Activated B cell treated with CpG ODN at 0.5 μM for 24 hours (primary cell): ENCODE measurements around the gene LBHD2. TPM values are rescaled to one million over a fixed set of nuclear protein-coding genes. Genes with fewer than 3 reads are reported as not detected.

Source experiments
- ATAC-seq: fragments of 200-7000 bp; cut with Tn5 transposase; one replicate; pipeline ENCODE4 v1.10.0; 2021; ENCODE audit warnings: low read depth, mild to moderate bottlenecking, moderate library complexity
- CTCF ChIA-PET: fragments of 350-600 bp; sonication (Branson Sonifier 250); formaldehyde crosslinking; loops from one replicate; lab custom pipeline; 2021; ENCODE audit warnings: antibody characterized with exemption; lab: Charles Lee
- POLR2A ChIA-PET: fragments of 350-600 bp; sonication (Branson Sonifier 250); formaldehyde crosslinking; loops from one replicate; lab custom pipeline; 2021; ENCODE audit warnings: antibody characterized with exemption; lab: Charles Lee
- DNase-seq: peaks from one replicate; pipeline ENCODE4 v3.0.0; 2022
- H3K27ac Mint-ChIP-seq: one replicate; pipeline ENCODE4 v1.8.0; 2020; ENCODE audit warnings: mixed read lengths
- H3K27me3 Mint-ChIP-seq: one replicate; pipeline ENCODE4 v1.8.0; 2021; ENCODE audit warnings: mixed read lengths
- H3K36me3 Mint-ChIP-seq: one replicate; pipeline ENCODE4 v1.8.0; 2021; ENCODE audit warnings: low read depth, mixed read lengths
- H3K4me1 Mint-ChIP-seq: one replicate; pipeline ENCODE4 v1.8.0; 2021; ENCODE audit warnings: mixed read lengths
- H3K4me3 Mint-ChIP-seq: one replicate; pipeline ENCODE4 v1.8.0; 2020; ENCODE audit warnings: mild to moderate bottlenecking, mixed read lengths
- H3K9me3 Mint-ChIP-seq: one replicate; pipeline ENCODE4 v1.8.0; 2020; ENCODE audit warnings: mixed read lengths
- CTCF ChIP-seq: fragments of 200-600 bp; IDR thresholded peaks from one replicate; pipeline ENCODE4 v1.8.0; 2022; ENCODE audit warnings: antibody characterized with exemption, mild to moderate bottlenecking
- intact Hi-C: fragments of 100-400 bp; cut with micrococcal nuclease; formaldehyde crosslinking; loops from one replicate; pipeline ENCODE4 v1.15.1; 2024
- total RNA-seq: library from RNA; stranded (reverse); gene quantifications from 2 replicates; pipeline ENCODE4 v1.2.3, GENCODE V29; 2022

LBHD2 gene
- total RNA-seq, 1 donor from 2014 or later = not detected

- CTCF ChIA-PET = interaction anchor here (1.1 to 1.2 kb wide), 2 partner anchors 9 to 191 kb away, joined by 3 read pairs; no protein-coding TSS in a partner anchor
- TF ChIP-seq CTCF = no peak
- intact Hi-C loops = loop anchor here (5.0 kb wide), 1 partner anchor 231 kb away; the partner anchor contains the start of gene EIF5
- H3K4me3 Mint-ChIP-seq = peak overlapping the region; percentile 11
- no peak overlapping the region for H3K27ac Mint-ChIP-seq
- POLR2A ChIA-PET = interaction anchor here (0.6 kb wide), 1 partner anchor 9 kb away, joined by 3 read pairs; no protein-coding TSS in a partner anchor
- no peaks in the 10 kb centered on the region for H3K9me3 Mint-ChIP-seq
- H3K27me3 Mint-ChIP-seq = peaks cover 18% of the 10 kb centered on the region
- H3K4me1 Mint-ChIP-seq = peaks cover 32% of the 10 kb centered on the region
- no peak for DNase-seq
- ATAC-seq = no peak
- H3K36me3 Mint-ChIP-seq = no peaks in the 10 kb centered on the region
Observed at GRCh38 chr14:103101257-103101962, 17.4 kb downstream of the LBHD2 start.

GRCh38 chr14:103101963-103102688 is 18.1 kb downstream of the LBHD2 start:
- no peaks in the 10 kb centered on the region for H3K36me3 Mint-ChIP-seq
- no peak overlapping the region for H3K4me3 Mint-ChIP-seq
- TF ChIP-seq CTCF = no peak
- no peak overlapping the region for H3K27ac Mint-ChIP-seq
- intact Hi-C loops = loop anchor here (5.0 kb wide), 1 partner anchor 230 kb away; the partner anchor contains the start of gene EIF5
- no peak for ATAC-seq
- peaks cover 32% of the 10 kb centered on the region for H3K4me1 Mint-ChIP-seq
- POLR2A ChIA-PET = no interaction called here
- no peak for DNase-seq
- H3K27me3 Mint-ChIP-seq = peaks cover 18% of the 10 kb centered on the region
- no peaks in the 10 kb centered on the region for H3K9me3 Mint-ChIP-seq
- CTCF ChIA-PET = no interaction called here

GRCh38 chr14:103102689-103103260 is 18.8 kb downstream of the LBHD2 start:
- CTCF ChIA-PET = no interaction called here
- Mint-ChIP-seq H3K27me3 (peaks cover 17% of the 10 kb centered on the region), H3K27ac (no peak overlapping the region), H3K9me3 (no peaks in the 10 kb centered on the region), H3K4me3 (no peak overlapping the region), H3K4me1 (peaks cover 32% of the 10 kb centered on the region), H3K36me3 (no peaks in the 10 kb centered on the region)
- intact Hi-C loops = loop anchor here (5.0 kb wide), 1 partner anchor 230 kb away; the partner anchor contains the start of gene EIF5
- ATAC-seq (no peak), DNase-seq (no peak)
- POLR2A ChIA-PET = interaction anchor here (0.6 kb wide), 1 partner anchor 385 kb away, joined by 4 read pairs; no protein-coding TSS in a partner anchor
- no peak for TF ChIP-seq CTCF

GRCh38 chr14:103103461-103104388 is 19.7 kb downstream of the LBHD2 start:
- no peaks in the 10 kb centered on the region for H3K36me3 Mint-ChIP-seq
- no peaks in the 10 kb centered on the region for H3K9me3 Mint-ChIP-seq
- TF ChIP-seq CTCF = no peak
- H3K27me3 Mint-ChIP-seq = peaks cover 17% of the 10 kb centered on the region
- POLR2A ChIA-PET = interaction anchor here (0.6 to 1.3 kb wide), 3 partner anchors 29 to 189 kb away, joined by 3 to 13 read pairs (median 4); no protein-coding TSS in a partner anchor
- intact Hi-C loops = loop anchor here (2.0 to 5.0 kb wide), 2 partner anchors 19 to 229 kb away; partner anchors contain the start of genes EIF5 and TNFAIP2
- H3K4me3 Mint-ChIP-seq = no peak overlapping the region
- no peak for ATAC-seq
- CTCF ChIA-PET = interaction anchor here (0.9 to 3.7 kb wide), 10 partner anchors 8 to 414 kb away, joined by 4 to 58 read pairs (median 10); partner anchors contain the start of gene EXOC3L4
- H3K27ac Mint-ChIP-seq = peak overlapping the region; percentile 12
- H3K4me1 Mint-ChIP-seq = peaks cover 35% of the 10 kb centered on the region
- DNase-seq = no peak
